A673 (cell line): ENCODE results near the gene RIT2.

Experiments
- CTCF ChIP-seq: fragments of 300-800, 200-600 bp; sonication (generic); conservative IDR thresholded peaks from 2 replicates; pipeline ENCODE4 v1.5.1; 2017; ENCODE audit warnings: low read depth, mild to moderate bottlenecking, antibody characterized with exemption, low read length, moderate library complexity, mixed read lengths
- EZH2 ChIP-seq: fragments of 200-600 bp; sonication (generic); IDR thresholded peaks from 2 replicates; pipeline ENCODE4 v1.6.1; 2017; ENCODE audit warnings: borderline replicate concordance, low read depth, mild to moderate bottlenecking, mixed read lengths, antibody characterized with exemption, low read length; ENCODE audit not compliant: poor library complexity, severe bottlenecking

GRCh38 chr18:42883169-42883568 is 232.3 kb downstream of the RIT2 start:
- no peak for TF ChIP-seq CTCF
- TF ChIP-seq EZH2 = no peak
